LHCN-M2 (cell line): ENCODE data around the gene PTPRR. TPM values are rescaled to one million over a fixed set of nuclear protein-coding genes. Genes with fewer than 3 reads are reported as not detected.

ENCODE experiments used
- DNase-seq: peaks from one replicate; pipeline ENCODE4 v3.0.0-alpha.2; 2012; ENCODE audit warnings: low read depth
- polyA plus RNA-seq: library from polyadenylated mRNA; unstranded; fragments of >200 nt; gene quantifications from one replicate; pipeline ENCODE4 v1.2.1, GENCODE V29; 2012; ENCODE audit warnings: missing spikeins
- total RNA-seq: library from RNA; depleted of rRNA; stranded (reverse); fragments of >200 nt; gene quantifications from 2 replicates; pipeline ENCODE4 v1.2.3, GENCODE V29; 2014; rRNA removed

PTPRR gene
- total RNA-seq: 0.19 and 1.4 TPM in 2 replicates
- polyA plus RNA-seq: 3.0 TPM

- DNase-seq: no peak
Measured at GRCh38 chr12:70920251-70920851, at the start of gene PTPRR. Gene PTPRR (minus strand): TSS chr12:70920738. CDS start chr12:70920390, 348 bp downstream.

DNA sequence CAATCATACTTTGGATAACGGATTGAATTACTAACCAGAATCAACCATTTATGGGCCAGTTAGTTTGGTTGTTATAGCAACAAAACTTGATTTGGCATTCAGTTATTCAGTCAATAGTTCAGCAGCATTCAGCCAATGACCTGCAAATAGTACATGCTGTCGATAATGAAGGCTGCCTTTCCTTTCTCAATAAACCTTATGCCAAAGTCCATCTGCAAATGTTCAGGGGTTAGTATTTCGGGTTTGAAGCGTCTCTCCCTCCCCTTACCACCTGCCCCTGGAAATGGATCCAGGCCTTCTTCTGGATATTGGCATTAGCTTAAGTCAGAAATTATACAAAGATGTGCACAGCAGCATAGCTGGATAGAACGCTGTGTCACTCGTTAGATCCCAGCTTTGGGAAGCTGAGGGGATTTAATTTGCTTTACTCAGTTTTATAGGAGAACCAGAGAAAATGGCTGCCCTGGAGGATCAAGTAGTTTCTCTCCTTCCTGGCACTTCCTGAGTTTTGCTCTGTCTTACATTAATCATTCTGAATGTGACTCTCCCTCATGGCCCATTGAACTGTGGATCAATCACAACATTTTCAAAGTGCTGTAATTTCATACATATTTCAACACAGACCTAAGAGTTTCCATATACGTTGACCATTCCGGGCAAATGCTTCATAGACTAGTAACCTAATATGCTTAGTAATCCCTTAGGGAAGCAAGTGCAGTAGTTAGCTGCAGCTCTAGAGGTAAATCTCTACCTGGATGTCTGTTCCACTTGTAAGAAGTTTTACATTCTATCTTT is 46.7 kb upstream of the PTPRR start:
- no peak for DNase-seq

DNA sequence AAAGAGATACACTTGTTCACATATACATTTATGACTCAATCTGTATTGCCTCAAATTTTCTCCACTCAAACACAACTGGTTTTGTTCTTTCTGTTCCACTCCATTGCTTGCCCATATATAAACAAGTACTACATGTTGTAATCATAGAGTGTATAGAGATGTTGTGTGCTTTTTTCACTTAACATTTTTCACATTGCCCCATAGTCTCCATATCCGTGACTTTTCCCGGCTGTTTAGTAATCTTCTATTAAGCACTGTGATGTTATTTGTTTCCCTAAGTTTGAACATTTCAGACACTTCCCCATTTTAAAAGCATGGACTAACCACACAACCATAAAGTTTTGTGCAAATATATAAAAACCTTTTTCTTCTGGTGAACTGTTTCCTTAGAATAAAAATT is 45.5 kb upstream of the PTPRR start:
- DNase-seq: no peak

GRCh38 chr12:70964867-70965510 is 44.5 kb upstream of the PTPRR start:
- DNase-seq: no peak

GRCh38 chr12:70963081-70963660 is 42.6 kb upstream of the PTPRR start:
- DNase-seq: no peak

DNA sequence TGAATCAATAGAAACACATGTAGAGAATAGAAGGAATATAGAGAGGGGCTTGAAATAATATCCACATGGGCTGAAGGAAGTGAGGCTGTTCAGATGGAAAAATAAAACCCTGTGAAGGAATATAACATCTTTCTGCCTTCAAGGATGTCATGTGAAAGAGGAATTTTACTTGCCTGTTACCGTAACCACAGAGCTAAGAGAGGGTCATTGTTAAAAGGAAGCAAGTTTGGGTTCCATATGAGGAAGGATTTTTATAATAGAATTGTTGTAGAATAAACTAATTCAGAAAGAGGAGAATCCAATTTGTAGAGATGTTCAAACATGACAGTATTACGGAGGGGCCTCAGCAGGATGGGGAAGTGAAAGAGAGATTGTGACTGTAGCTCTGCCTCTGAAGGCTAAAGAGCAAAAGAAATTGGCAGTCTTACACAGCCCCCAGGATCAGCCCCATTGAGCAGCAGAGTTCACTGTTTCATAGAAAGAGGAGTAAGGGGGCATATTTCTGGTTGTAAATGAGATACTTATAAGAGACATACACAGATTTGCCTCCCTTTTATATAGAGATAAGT is 41.8 kb upstream of the PTPRR start:
- no peak for DNase-seq

DNA sequence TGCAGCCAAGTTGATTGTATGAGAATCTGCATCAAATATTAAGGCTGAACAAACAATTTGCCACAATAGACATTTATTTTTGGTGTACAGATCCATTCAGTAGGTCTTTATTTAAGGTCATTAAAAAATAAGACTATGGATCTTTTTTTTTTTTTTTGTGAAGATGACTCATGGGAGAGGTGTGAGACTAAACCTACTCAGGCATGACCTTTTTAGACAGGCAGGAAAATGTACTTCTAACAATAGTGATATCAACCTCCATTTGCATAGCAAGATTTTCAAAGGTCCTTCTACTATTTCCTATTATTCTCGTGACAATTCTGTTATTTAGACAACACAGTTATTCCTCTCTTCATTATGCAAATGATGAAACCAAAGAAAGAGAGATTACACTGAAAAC is 39.9 kb upstream of the PTPRR start:
- no peak for DNase-seq

GRCh38 chr12:70955415-70955814 is 34.9 kb upstream of the PTPRR start:
- DNase-seq: no peak

- DNase-seq: no peak
Measured at GRCh38 chr12:70950451-70950850, 29.9 kb upstream of the PTPRR start.

DNA sequence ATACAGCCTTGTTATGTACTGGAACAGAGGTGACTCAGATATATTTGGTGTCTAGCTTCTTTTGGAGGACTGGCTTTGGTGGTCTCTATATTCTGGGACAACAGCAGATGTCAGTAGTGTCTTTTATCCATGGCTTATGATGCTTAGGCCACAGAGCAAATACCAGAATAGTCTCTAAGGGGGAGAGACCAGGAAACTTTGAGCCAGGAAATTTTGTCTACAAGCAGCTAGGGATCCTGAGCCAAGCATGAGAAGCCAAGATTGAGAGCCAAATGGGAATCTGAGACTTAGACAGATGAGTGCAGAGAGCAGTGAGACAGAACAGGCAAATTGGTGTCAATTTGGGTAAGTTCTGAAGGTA is 28.4 kb upstream of the PTPRR start:
- DNase-seq: peak; percentile 32

- no peak for DNase-seq
Measured at GRCh38 chr12:70948236-70948975, 27.9 kb upstream of the PTPRR start.

DNA sequence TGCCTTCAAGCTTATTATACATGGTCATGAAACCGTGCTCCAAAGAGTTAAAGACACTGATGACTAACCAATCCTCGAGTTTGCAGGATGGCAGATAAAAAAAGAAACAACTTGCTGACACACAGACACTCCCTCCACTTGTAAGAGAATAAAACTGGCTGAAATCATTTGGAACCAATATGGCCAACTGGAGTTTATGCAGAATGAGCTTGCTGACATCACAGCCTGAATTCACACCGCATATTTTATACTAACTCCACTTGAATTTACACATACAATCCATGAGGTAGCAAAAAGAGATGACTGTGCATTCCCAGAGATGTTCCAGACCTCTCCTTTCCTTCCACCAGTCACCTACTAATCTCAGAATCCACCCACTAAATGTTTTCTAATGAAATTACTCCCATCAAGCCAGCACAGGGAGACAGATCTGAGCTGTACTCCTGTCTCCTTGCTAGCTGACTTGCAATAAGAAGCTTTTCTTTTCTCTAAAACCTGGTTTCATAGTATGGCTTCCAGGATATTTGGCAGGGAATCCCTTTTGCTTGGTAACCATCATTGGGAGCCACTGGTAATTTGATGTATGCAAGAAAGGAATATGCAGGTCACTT is 15.8 kb upstream of the PTPRR start:
- peak; percentile 15 for DNase-seq

- DNase-seq: no peak
Measured at GRCh38 chr12:70933133-70933532, 12.6 kb upstream of the PTPRR start.

DNA sequence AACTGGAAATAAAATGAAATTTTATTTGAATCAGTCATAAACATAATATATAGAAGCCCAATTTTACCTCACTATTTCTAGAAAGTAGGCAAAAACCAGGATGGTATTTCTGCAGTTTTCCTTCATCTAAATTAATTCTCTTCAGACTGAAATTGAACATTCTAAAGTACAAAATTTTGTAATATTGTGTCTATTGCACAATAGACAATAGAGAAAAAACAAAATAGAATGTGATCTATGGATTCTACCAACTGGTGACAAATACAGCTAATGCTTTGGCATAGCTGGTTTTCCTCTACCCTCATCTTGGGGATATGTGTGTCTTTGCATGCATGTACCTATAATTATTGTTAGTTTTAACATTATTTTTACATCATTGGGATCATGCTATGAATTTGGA is 8.5 kb upstream of the PTPRR start:
- no peak for DNase-seq

- no peak for DNase-seq
Measured at GRCh38 chr12:70928071-70928470, 7.5 kb upstream of the PTPRR start.

DNA sequence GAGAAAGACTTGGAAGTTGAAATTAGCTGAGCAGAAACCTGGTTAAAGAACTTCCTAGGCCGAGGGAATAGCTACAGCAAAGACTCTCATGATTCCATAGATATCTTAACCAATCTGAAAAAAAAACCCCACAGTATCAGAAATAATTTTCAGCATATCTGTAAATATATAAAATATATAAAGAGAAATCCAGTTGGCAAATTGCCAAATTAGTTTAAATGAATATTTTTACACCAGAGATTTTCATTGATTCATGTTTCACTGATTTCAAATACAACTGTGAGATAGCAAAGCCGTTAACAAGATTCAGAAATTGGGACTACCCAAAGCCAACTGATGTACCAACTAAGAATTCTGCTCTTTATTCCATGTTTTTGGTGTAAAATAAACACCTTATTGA is 6.8 kb upstream of the PTPRR start:
- DNase-seq: no peak

DNA sequence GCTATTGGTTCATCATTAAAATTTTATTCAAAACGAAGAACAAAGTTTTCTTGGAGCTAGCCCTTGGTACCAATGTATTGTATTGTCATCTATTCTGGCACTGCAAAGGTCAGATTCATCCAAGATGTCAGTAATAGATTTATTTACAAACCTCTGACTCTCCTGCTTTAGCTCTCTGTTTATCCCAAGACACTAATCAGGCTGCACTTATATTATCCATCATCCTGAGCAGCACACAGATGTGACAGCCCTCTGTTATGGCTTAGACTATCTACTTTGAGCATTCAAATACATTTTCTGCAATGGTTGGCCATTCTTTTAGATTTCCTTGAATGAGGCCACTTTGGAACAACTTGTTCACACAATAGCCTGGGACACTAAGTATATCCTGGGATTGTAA is 5.0 kb upstream of the PTPRR start:
- DNase-seq: no peak

- no peak for DNase-seq
Measured at GRCh38 chr12:70920891-70921290, 353 bp upstream of the PTPRR start.

GRCh38 chr12:70919597-70920035 is 922 bp downstream of the PTPRR start:
- DNase-seq: peak; percentile 45

DNA sequence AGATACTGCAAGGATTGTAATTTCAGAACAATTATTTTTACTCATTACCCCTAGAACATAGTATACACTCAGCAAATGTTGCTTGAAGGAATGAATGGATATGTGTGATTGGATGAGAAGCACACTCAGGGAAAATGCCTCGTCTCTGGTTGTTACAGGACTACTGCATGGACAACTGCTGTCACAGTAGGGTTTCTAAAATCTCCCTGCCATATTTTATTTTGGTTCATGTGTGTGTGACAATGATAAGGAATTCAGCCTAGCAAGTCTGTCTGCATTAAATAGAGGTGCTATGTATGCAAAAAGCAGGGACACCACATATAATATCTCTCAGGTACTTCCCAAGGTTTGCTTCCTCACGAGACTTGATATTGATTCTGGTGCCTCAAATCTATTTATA is 1.4 kb downstream of the PTPRR start:
- DNase-seq: no peak

GRCh38 chr12:70918321-70918720 is 2.2 kb downstream of the PTPRR start:
- no peak for DNase-seq
